ENCODE data around the gene ITPK1.

- TF ChIP-seq POLR2A (IDR thresholded peaks at IDR 0.05) (no peak), CTCF (IDR thresholded peaks at IDR 0.05) (no peak), EP300 (IDR thresholded peaks at IDR 0.05) (no peak), POLR2AphosphoS5 (IDR thresholded peaks at IDR 0.05) (no peak)
Measured at GRCh38 chr14:93114713-93115068, 1.0 kb downstream of the ITPK1 start.

All from stomach (tissue), 4 donors.